Heart right ventricle (tissue), 16 donors: ENCODE results near the gene OPRD1. TPM values are rescaled to one million over a fixed set of nuclear protein-coding genes. Genes with fewer than 3 reads are reported as not detected.

ENCODE experiments used
- ATAC-seq, 8 donors: fragments of 200-7000 bp; cut with Tn5 transposase; one replicate each; pipeline ENCODE4 v1.9.1; 2020; ENCODE audit warnings: mild to moderate bottlenecking in 8 of 8, moderate library complexity in 8 of 8, moderate number of reproducible peaks in 1 of 8
- DNase-seq, 2 donors: peaks; one replicate each; pipeline ENCODE4 v3.0.0-alpha.2; 2020
- H3K27ac ChIP-seq, 10 donors: fragments of 200-600 bp; sonication (generic) in 2 of 10; one replicate each; pipeline versions ENCODE4 v1.5.0 to v1.8.0; 2020 to 2022; ENCODE audit warnings: mild to moderate bottlenecking in 3 of 10
- H3K27me3 ChIP-seq, 7 donors: fragments of 200-600 bp; one replicate each; pipeline ENCODE4 v1.8.0; 2021 to 2022; ENCODE audit warnings: mild to moderate bottlenecking in 2 of 7
- H3K36me3 ChIP-seq, 9 donors: fragments of 200-600 bp; sonication (generic) in 1 of 9; one replicate each; pipeline versions ENCODE4 v1.5.0 to v1.8.0; 2020 to 2022; ENCODE audit warnings: mild to moderate bottlenecking in 2 of 9
- H3K4me1 ChIP-seq, 9 donors: fragments of 200-600 bp; sonication (generic) in 1 of 9; one replicate each; pipeline versions ENCODE4 v1.5.0 to v1.8.0; 2020 to 2022; ENCODE audit warnings: mild to moderate bottlenecking in 4 of 9
- H3K4me3 ChIP-seq, 10 donors: fragments of 200-600 bp; sonication (generic) in 2 of 10; one replicate each; pipeline versions ENCODE4 v1.5.0 to v1.8.0; 2020 to 2022; ENCODE audit warnings: mild to moderate bottlenecking in 7 of 10, moderate library complexity in 2 of 10
- H3K9me3 ChIP-seq, 11 donors: fragments of 200-600 bp in 10 of 11; sonication (generic) in 2 of 11; one replicate each; pipeline versions ENCODE4 v1.5.0 to v1.8.0; 2013 to 2022; ENCODE audit warnings: mild to moderate bottlenecking in 2 of 11, control low read depth in 1 of 11, moderate library complexity in 1 of 11
- WGBS, 2 donors: extraction: QIAGEN DNeasy Blood & Tissue Kit; methylation state at CpG; one replicate each; pipeline ENCODE4 v1.1.7; 2013; ENCODE audit warnings: inconsistent platforms in 1 of 2; 5-methylcytosine and 5-hydroxymethylcytosine counted together
- intact Hi-C, 10 donors: fragments of 100-400 bp; cut with DNase I; formaldehyde crosslinking; loops; one replicate each; pipeline versions ENCODE4 v1.11.1 to v1.14.2; 2022
- polyA plus RNA-seq, 2 donors: library from polyadenylated mRNA; stranded (reverse); fragments of 200-250 nt; gene quantifications; one replicate each; pipeline ENCODE4 v1.2.3, GENCODE V29; 2013
- total RNA-seq, 10 donors: library from RNA; stranded (reverse); fragmentation: NEBNext Ultra II Directional in 3 of 10; extraction: Animal tissue kit (Norgen Biotek cat#: 25700) in 3 of 10; gene quantifications; one replicate each; pipeline versions ENCODE4 v1.2.1 to v1.2.4, GENCODE V29; 2021 to 2023
- TF ChIP-seq, protein P1 (sequence below), 9 donors: fragments of 200-600 bp; sonication (generic) in 2 of 9; IDR thresholded peaks; one replicate each; pipeline versions ENCODE4 v1.5.0 to v1.8.0; 2021 to 2022; ENCODE audit warnings: antibody characterized with exemption in 9 of 9, mild to moderate bottlenecking in 5 of 9, moderate library complexity in 1 of 9
- donor health status: Arrhythmogenic right ventricular cardiomyopathy.
- donor health status: ischemic (EF 13 %, LVEDD 7.1; RV severe dilation, severe dysfunction).
- donor health status: healthy with polysubstance abuse.
- donor health status: DM: no; HTN: yes; CAD: no.
- donor health status: DM: no; HTN: no; CAD: no.
- donor health status: ischemic (EF 25% LVEDD 6.9; RV normal size, moderate dysfunction).
- donor health status: ischemic (EF 25% LVEDD 5.7; RV mildly dilated, moderate dysfunction).
- donor health status: healthy.
- donor health status: DM: yes; HTN: yes; CAD: no.
- donor health status: Ischemic cardiomyopathy.
- donor health status: ischemic (EF 35%, LVEDD 5.7; RV mildly dilated, moderate dysfunction).
- donor health status: nonischemic (EF 11% LVEDD 7.7; RV severe dilation, severe dysfunction).
- donor health status: DM: yes; HTN: yes; CAD: no.
- donor health status: PGD.
- donor health status: ischemic (EF 29% LVEDD 5.4; RV normal size, mild dysfunction).
- donor health status: nonischemic (EF 23%, LVEDD 6.1; RV moderate dilation, normal function).

The OPRD1 gene
- total and polyA plus RNA-seq, 12 donors: 0.02 to 0.04 TPM; not detected in 10

DNA sequence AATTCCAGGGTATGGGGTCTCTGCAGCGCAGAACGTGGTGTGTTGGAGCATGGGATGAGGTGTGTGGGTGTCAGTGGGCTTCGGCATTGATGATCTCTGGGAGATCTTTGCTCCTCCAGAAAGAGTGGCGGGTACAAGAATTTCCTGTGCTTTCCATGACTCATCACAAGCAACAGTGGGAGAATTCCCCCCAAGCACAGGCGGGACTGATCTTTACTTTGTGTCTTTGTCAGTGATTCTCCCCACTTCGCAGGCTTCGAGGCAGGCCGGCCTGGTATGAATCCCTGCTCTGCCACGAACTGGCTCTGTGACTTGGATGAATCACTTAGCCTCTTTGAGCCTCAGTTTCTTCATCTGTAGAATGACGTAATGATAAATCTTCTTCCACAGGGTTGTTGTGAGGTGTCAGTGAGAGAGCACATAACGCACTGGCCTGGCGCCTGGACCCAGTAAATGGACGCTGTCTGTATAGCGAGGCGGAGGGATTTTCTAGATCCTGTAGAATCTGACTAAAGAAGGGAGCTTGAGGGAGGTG lies 2.0 kb downstream of the OPRD1 start:
- ATAC-seq: no peak
- DNase-seq: no peak
- 81 to 82% methylated on average over 15 of the region's 15 CpGs for WGBS, 2 donors
- Histone ChIP-seq H3K27me3 (peaks cover 0 to 96% (median 77%) of the 10 kb centered on the region in 7 donors), H3K4me3 (no peak overlapping the region), H3K27ac (no peak overlapping the region), H3K9me3 (no peaks in the 10 kb centered on the region), H3K36me3 (no peaks in the 10 kb centered on the region), H3K4me1 (peaks cover 0 to 4% (median 0%) of the 10 kb centered on the region in 9 donors)
- intact Hi-C loops: loop anchor here in 1 of 10 donors (5.0 kb wide), 1 partner anchor 53 kb away; no protein-coding TSS in a partner anchor
- TF ChIP-seq, protein P1, sequence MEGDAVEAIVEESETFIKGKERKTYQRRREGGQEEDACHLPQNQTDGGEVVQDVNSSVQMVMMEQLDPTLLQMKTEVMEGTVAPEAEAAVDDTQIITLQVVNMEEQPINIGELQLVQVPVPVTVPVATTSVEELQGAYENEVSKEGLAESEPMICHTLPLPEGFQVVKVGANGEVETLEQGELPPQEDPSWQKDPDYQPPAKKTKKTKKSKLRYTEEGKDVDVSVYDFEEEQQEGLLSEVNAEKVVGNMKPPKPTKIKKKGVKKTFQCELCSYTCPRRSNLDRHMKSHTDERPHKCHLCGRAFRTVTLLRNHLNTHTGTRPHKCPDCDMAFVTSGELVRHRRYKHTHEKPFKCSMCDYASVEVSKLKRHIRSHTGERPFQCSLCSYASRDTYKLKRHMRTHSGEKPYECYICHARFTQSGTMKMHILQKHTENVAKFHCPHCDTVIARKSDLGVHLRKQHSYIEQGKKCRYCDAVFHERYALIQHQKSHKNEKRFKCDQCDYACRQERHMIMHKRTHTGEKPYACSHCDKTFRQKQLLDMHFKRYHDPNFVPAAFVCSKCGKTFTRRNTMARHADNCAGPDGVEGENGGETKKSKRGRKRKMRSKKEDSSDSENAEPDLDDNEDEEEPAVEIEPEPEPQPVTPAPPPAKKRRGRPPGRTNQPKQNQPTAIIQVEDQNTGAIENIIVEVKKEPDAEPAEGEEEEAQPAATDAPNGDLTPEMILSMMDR (IDR thresholded peaks at IDR 0.05): no peak

DNA sequence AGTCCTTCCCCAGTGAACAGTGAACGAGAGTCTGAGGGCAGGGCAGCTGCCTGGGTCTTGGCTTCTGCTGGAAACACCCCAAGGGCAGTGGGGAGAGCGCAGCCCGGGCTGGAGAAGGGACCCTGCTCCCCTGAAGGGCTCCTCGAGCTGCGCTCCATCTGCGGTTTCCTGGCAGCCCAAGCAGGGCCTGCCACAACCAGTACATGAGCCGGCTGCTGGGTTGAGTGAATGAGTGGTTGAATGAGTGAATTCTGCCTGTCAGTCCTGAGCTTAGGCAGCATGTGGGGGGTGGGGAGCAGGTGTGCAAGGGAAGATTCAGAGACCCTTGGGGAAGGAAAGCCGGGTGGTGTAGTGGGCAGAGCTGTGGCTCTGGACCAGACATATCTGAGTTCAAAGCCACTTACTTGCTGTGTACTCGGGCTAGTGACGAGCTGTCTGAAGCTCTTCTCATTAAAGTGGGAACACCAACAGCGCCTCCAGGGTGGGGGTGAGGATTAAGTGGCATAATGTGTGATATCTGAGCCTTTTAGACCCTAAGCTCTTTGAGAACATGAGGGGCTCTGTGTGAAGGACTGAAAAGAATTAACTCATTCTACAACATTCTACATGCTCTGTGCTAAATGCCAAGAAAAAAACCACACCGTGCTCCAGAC lies 3.7 kb downstream of the OPRD1 start:
- Histone ChIP-seq H3K4me1 (peaks cover 0 to 4% (median 0%) of the 10 kb centered on the region in 9 donors), H3K4me3 (no peak overlapping the region), H3K36me3 (no peaks in the 10 kb centered on the region), H3K27ac (no peak overlapping the region), H3K9me3 (no peaks in the 10 kb centered on the region), H3K27me3 (peaks cover 0 to 88% (median 61%) of the 10 kb centered on the region in 7 donors)
- ATAC-seq (no peak), DNase-seq (no peak)
- TF ChIP-seq, protein P1 (IDR thresholded peaks at IDR 0.05): no peak
- 35% methylated on average over 12 of the region's 12 CpGs for WGBS, 2 donors
- intact Hi-C loops: loop anchor here in 1 of 10 donors (5.0 kb wide), 1 partner anchor 127 kb away; no protein-coding TSS in a partner anchor

DNA sequence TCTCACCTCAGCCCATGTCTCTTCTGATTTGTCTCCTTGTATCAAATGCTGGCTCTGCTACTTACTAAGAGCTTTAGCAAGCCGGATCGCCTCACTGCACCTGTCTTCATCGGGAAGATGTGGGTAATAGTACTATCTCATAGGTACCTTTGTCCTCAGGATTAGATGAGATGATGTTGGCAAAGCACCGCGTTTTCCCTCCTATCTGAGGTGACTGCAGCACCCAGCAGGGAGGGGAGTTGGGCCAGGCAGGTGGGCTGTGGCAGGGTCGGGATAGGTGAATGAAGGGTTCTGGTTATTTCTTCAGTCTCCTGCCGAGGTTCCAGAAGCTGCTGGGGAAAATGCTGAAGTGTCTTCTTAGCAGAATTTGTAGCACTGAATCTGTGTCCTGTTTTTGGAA lies 5.2 kb downstream of the OPRD1 start:
- ATAC-seq: no peak
- H3K4me3 ChIP-seq: no peak overlapping the region
- no peak overlapping the region for H3K27ac ChIP-seq
- H3K27me3 ChIP-seq: peaks cover 0 to 75% (median 48%) of the 10 kb centered on the region in 7 donors
- TF ChIP-seq, protein P1 (IDR thresholded peaks at IDR 0.05): no peak
- no peaks in the 10 kb centered on the region for H3K9me3 ChIP-seq
- intact Hi-C loops: loop anchor here in 1 of 10 donors (5.0 kb wide), 1 partner anchor 125 kb away; no protein-coding TSS in a partner anchor
- peaks cover 0 to 4% (median 0%) of the 10 kb centered on the region in 9 donors for H3K4me1 ChIP-seq
- 76 to 79% methylated on average over 7 of the region's 7 CpGs for WGBS, 2 donors
- DNase-seq: no peak
- no peaks in the 10 kb centered on the region for H3K36me3 ChIP-seq

- Histone ChIP-seq H3K9me3 (no peaks in the 10 kb centered on the region), H3K4me1 (no peaks in the 10 kb centered on the region), H3K4me3 (no peak overlapping the region), H3K27ac (no peak overlapping the region), H3K27me3 (peaks cover 0 to 56% (median 38%) of the 10 kb centered on the region in 7 donors), H3K36me3 (no peaks in the 10 kb centered on the region)
- intact Hi-C loops: loop anchor here in 1 of 10 donors (5.0 kb wide), 1 partner anchor 123 kb away; no protein-coding TSS in a partner anchor
- no peak for ATAC-seq
- TF ChIP-seq, protein P1 (IDR thresholded peaks at IDR 0.05): no peak
- no peak for DNase-seq
These were observed 7.0 kb downstream of the OPRD1 start for GRCh38 chr1:28819020-28819419.
